ENCODE results near the gene ANKRD27.

- TF ChIP-seq CTCF (IDR thresholded peaks at IDR 0.05) (no peak), POLR2A (IDR thresholded peaks at IDR 0.05) (peak in 2 of 4 donors; percentile 60 to 77)
Measured at GRCh38 chr19:32691291-32691951, 16.4 kb upstream of the ANKRD27 start, which contains the start of gene NUDT19.

Data from esophagus squamous epithelium (tissue), 4 donors.